ENCODE data around the gene NSUN7. TPM values are rescaled to one million over a fixed set of nuclear protein-coding genes. Genes with fewer than 3 reads are reported as not detected.

NSUN7 gene
- total RNA-seq, 4 donors from 2014 or later, result 6.8 to 14.1 (median 12.2) TPM; not detected in 1

GRCh38 chr4:40736910-40737309, 12.8 kb upstream of the NSUN7 start:
- Histone ChIP-seq H3K36me3 (no peaks in the 10 kb centered on the region), H3K4me1 (no peaks in the 10 kb centered on the region), H3K9me3 (no peaks in the 10 kb centered on the region), H3K27ac (no peak overlapping the region), H3K4me3 (no peak overlapping the region), H3K27me3 (no peaks in the 10 kb centered on the region)
- no peak for DNase-seq
- TF ChIP-seq POLR2A (IDR thresholded peaks at IDR 0.05) (no peak), CTCF (IDR thresholded peaks at IDR 0.05) (no peak)
- intact Hi-C loops (cut with DNase I; ENCODE audit: low total_unique reads), result no loop called here

- H3K27me3 ChIP-seq, result no peaks in the 10 kb centered on the region
- H3K9me3 ChIP-seq, result no peaks in the 10 kb centered on the region
- H3K4me1 ChIP-seq, result no peaks in the 10 kb centered on the region
- H3K4me3 ChIP-seq, result no peak overlapping the region
- no peak overlapping the region for H3K27ac ChIP-seq
- TF ChIP-seq POLR2A (IDR thresholded peaks at IDR 0.05), result no peak
- no peak for TF ChIP-seq CTCF (IDR thresholded peaks at IDR 0.05)
- no peaks in the 10 kb centered on the region for H3K36me3 ChIP-seq
- DNase-seq, result no peak
- intact Hi-C loops (cut with DNase I; ENCODE audit: low total_unique reads), result no loop called here
These were observed 11.9 kb upstream of the NSUN7 start for GRCh38 chr4:40737879-40738278.

- no peaks in the 10 kb centered on the region for H3K9me3 ChIP-seq
- no peaks in the 10 kb centered on the region for H3K27me3 ChIP-seq
- intact Hi-C loops (cut with DNase I; ENCODE audit: low total_unique reads), result no loop called here
- no peak overlapping the region for H3K4me3 ChIP-seq
- DNase-seq, result no peak
- H3K4me1 ChIP-seq, result no peaks in the 10 kb centered on the region
- no peaks in the 10 kb centered on the region for H3K36me3 ChIP-seq
- TF ChIP-seq POLR2A (IDR thresholded peaks at IDR 0.05) (no peak), CTCF (IDR thresholded peaks at IDR 0.05) (no peak)
- H3K27ac ChIP-seq, result no peak overlapping the region
These were observed 10.4 kb upstream of the NSUN7 start for GRCh38 chr4:40739347-40739746.

GRCh38 chr4:40744218-40744617, 5.5 kb upstream of the NSUN7 start:
- intact Hi-C loops (cut with DNase I; ENCODE audit: low total_unique reads), result no loop called here
- Histone ChIP-seq H3K27me3 (no peaks in the 10 kb centered on the region), H3K4me1 (no peaks in the 10 kb centered on the region), H3K36me3 (no peaks in the 10 kb centered on the region), H3K4me3 (no peak overlapping the region), H3K9me3 (no peaks in the 10 kb centered on the region), H3K27ac (no peak overlapping the region)
- no peak for DNase-seq
- TF ChIP-seq POLR2A (IDR thresholded peaks at IDR 0.05), result no peak
- TF ChIP-seq CTCF (IDR thresholded peaks at IDR 0.05), result no peak

GRCh38 chr4:40745285-40745984, 4.3 kb upstream of the NSUN7 start:
- Histone ChIP-seq H3K4me3 (no peak overlapping the region), H3K4me1 (no peaks in the 10 kb centered on the region), H3K36me3 (no peaks in the 10 kb centered on the region), H3K27me3 (no peaks in the 10 kb centered on the region), H3K9me3 (no peaks in the 10 kb centered on the region), H3K27ac (no peak overlapping the region)
- no peak for TF ChIP-seq CTCF (IDR thresholded peaks at IDR 0.05)
- TF ChIP-seq POLR2A (IDR thresholded peaks at IDR 0.05), result no peak
- DNase-seq, result no peak
- intact Hi-C loops (cut with DNase I; ENCODE audit: low total_unique reads), result no loop called here

Data from uterus (tissue), 4 donors.